ENCODE data around the gene LAMA2. TPM values are rescaled to one million over a fixed set of nuclear protein-coding genes. Genes with fewer than 3 reads are reported as not detected.

LAMA2 gene
- total RNA-seq, 1 experiment from 2014 or later, result 4.2 TPM

GRCh38 chr6:129280749-129281148 lies 397.8 kb downstream of the LAMA2 start:
- no peak for DNase-seq
- no peak overlapping the region; a peak in 1 of 7 replicates for H3K27ac Mint-ChIP-seq
- Histone ChIP-seq H2AK5ac (ENCODE audit: insufficient read length, low read length) (no peak overlapping the region), H4K20me1 (ENCODE audit: control insufficient read depth, insufficient read depth, insufficient read length) (no peaks in the 10 kb centered on the region), H3K4ac (ENCODE audit: low read depth, low read length) (no peak overlapping the region), H3K4me1 (ENCODE audit: insufficient read depth, low read length) (no peaks in the 10 kb centered on the region; the same call in 1 of the 2 replicates), H3K27ac (ENCODE audit: insufficient read length, low read depth, low read length) (no peak overlapping the region), H3K18ac (ENCODE audit: insufficient read length, low read depth, low read length) (no peak overlapping the region), H3K14ac (ENCODE audit: insufficient read depth, low read length) (no peak overlapping the region), H3K79me1 (ENCODE audit: insufficient read depth, low read depth, low read length, poor library complexity, severe bottlenecking) (no peaks in the 10 kb centered on the region), H4K5ac (ENCODE audit: insufficient read length, low read depth, low read length) (no peak overlapping the region), H2BK20ac (ENCODE audit: low read depth, low read length, poor library complexity, severe bottlenecking) (no peak overlapping the region), H3K79me2 (ENCODE audit: insufficient read depth, low read length) (no peaks in the 10 kb centered on the region), H2AFZ (ENCODE audit: low read length) (no peak overlapping the region), H2BK120ac (ENCODE audit: low read depth, low read length, poor library complexity, severe bottlenecking) (no peak overlapping the region), H3K23ac (ENCODE audit: insufficient read length, low read depth, low read length) (no peak overlapping the region), H2BK15ac (ENCODE audit: low read depth, low read length) (no peak overlapping the region), H3K4me2 (ENCODE audit: insufficient read depth, insufficient read length, low read length) (no peak overlapping the region), H3T11ph (ENCODE audit: low read length) (no peak overlapping the region), H4K91ac (ENCODE audit: insufficient read length, low read depth, low read length) (no peak overlapping the region), H3K9me3 (ENCODE audit: control insufficient read depth, low read depth, low read length) (no peaks in the 10 kb centered on the region), H3K27me3 (ENCODE audit: insufficient read depth, low read length) (no peaks in the 10 kb centered on the region), H2BK5ac (ENCODE audit: insufficient read length, low read length) (no peak overlapping the region), H4K8ac (replicated peaks; ENCODE audit: insufficient read length, low read depth, low read length) (no peak overlapping the region), H2BK12ac (ENCODE audit: insufficient read length, low read depth, low read length) (no peak overlapping the region), H3K9ac (ENCODE audit: extremely low read depth, insufficient read length, low read length) (no peak overlapping the region), H3K23me2 (ENCODE audit: insufficient read length, low read depth, low read length, poor library complexity, severe bottlenecking) (no peaks in the 10 kb centered on the region), H3K56ac (ENCODE audit: insufficient read length, low read depth, low read length) (no peak overlapping the region)
- TF ChIP-seq CTCF (conservative IDR thresholded peaks at IDR 0.05), result no peak
- H3K9me3 Mint-ChIP-seq, result no peaks in the 10 kb centered on the region
- WGBS (ENCODE audit: extremely low coverage, insufficient read length, low lambda C conversion rate), result no CpG with 5 or more reads among the region's 1 CpG
- H3K27me3 Mint-ChIP-seq (ENCODE audit: low read depth), result no peaks in the 10 kb centered on the region
- H3K4me3 Mint-ChIP-seq, result no peak overlapping the region
- H3K4me1 Mint-ChIP-seq, result peaks cover 16 to 17% of the 10 kb centered on the region in 2 experiments
- H3K36me3 Mint-ChIP-seq (ENCODE audit: insufficient read depth in 1 of 3, low read depth in 3 of 3), result no peaks in the 10 kb centered on the region
